ENCODE results near the gene PSG4.
"Not testable (repeated sequence)": the region's sequence is repeated elsewhere in the genome, so short reads cannot be mapped to it uniquely, and the experiment has no call there.

Gene PSG4

DNA sequence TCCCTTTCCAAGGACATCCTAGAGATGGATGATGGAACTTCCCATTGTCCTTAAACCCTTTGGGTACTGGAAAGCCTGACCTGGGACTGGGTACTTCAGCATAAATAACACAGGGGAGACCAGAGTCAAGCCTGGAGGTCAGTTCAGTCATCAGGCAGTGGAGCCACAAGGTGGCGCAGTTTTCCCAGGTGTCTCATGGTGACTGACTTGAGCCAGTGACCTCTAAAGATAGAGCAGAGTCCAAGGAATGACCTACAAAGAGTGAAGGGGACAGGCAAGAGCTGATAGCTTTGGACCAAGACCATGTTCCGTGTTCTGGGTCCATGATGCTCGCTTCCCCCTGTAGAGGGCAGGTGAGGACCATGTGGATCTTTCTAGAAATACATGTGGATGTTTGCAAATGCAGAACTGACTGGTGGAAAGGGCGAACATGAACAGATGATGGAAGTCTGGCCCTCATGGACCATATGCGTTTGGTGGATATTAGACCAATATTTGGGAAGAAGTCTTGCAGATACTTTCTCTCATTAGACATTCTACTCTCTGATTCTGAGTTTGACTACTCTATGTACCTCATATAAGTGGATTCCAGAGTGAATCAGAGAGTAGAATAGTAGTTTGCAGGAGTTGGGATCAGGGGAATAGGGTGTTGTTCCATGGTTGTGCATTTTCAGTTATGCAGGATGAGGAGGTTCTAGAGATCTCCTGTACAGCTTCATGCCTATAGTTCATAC is 6.6 kb downstream of the PSG4 start:
- not testable (repeated sequence) for DNase-seq

DNA sequence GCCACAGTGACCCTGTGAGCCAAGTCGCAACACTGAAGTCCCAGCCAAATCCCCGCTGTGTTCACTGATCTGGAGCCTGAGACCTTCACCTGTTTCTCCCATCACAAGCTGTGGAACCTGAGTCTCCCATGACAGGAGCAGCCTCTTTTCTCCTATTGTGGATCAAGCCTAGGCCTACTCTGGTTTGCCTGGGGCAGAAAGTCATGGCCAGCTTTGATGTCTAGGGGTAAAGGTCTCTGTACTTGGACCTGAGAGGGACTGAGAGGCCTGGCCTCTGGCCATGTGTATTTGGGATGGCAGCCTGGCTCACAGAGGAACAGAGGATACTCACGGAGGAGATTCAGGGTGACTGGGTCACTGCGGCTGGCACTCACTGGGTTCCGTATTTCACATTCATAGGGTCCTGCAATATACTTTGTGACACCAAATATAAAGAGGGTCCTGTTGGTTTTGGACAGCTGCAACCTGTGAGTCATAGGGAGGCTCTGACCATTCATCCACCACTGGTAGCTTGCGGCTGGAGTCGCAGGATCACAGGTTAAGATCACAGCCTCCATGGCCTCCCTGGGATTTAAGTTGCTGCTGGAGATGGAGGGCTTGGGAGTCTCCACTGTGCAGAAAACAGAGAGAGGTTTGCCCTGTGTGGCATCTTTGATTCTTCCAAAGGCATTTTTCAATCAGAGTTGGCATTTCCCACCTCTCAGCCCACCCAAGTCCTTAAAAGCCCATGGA is 7.6 kb downstream of the PSG4 start:
- not testable (repeated sequence) for DNase-seq

DNA sequence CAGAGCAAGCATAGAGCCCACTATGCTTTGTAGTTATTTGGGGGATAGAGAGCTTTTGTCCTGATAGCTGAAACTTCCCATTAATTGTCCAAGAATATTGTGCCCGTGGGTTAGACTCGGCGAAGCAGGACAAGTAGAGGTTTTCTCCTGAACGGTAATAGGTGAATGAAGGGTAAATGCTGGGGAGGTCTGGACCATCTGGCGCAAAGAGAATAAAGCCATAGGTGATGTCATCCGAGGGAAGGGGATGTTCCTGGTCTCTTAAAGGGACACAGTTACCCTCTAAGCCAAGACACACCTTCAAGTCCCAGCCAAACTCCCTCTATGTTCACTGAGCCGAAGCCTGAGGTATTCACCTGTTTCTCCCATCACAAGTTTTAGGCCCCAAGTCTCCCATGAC is 11.0 kb downstream of the PSG4 start:
- DNase-seq, result not testable (repeated sequence)

DNA sequence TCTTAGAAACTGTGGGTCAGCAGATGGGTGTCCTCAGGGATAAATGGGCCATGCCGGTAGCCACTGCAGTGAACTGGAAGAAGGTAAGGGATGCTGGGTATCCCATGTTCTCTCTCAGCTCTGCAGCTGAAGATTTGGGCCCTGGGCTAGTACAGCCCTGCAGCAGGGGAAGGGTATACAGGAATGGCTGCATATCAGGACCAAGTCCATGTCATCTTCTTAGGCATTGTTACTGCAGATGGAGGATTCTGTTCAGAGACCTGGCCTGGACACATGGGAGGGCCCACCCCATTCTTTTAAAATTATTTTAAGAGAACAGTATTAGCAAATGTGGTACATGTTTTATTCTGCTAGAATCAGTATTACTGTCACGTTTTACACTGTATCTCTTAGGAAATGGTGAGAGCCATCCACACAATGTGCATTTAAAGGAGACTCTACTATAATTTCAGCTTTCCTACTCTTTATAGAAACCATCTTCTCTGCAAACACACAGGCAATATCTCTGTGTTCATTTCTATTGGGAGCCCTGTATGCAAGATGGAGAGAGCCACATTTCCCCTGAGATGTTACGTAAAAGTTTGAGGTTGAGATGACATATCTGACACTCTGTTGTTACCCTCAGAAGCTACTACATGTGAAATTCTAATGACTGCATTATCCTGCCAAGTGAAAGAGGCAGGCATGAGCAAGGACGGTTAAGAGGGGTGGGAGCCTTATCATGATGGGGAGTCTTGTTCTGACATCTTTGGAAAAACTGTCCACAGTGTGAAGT is 12.9 kb downstream of the PSG4 start:
- DNase-seq, result not testable (repeated sequence)

DNA sequence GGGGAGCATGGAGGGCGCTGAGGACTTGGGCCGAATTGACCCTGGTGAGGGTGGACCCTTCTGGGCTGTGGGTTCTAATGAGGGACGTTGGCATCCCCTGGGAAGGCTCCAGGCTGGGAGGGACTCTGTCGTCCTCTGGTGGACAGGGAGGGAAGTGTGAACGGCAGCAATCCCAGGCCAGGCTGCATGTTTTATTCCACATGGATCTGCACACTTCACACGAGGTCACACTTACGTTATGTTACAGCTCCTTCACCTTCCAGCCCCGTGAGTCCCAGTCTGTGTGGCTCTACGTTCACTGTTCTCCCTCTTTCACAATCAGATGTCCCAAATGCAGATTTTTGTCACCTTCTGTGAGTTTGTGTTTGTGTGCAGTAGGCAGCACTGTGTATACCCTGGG is 17.3 kb downstream of the PSG4 start:
- not testable (repeated sequence) for DNase-seq

DNA sequence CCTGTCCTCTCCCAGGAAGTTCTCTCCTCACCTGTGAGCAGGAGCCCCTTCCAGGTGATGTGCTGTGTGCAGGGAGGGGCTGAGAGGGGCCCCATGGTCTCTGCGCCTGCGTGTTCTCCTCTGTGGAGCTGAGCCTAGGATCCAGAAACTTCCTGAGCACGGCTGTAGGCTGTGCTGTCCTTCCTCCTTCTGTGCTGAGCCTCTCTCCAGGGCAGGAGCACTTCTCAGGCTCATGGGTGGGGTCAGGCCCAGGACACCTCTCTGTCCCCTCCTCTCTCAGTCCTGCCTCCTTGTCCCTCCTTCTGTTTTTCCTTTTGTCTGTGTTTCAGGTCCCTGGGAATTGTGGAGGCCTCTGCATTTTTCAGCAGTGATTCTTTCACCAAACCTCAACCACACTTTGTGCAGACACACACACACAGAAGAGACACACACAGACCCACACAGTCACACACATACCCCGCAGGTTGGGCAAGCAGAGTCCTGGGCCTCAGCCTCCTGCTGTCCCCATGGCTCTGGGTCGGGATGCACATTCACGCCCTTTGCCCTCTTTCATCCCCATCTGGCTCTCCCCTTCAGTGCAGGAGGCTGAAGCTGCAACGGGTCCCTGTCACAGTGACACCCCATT is 19.0 kb downstream of the PSG4 start, which contains the start of gene PSG5:
Gene PSG5, minus strand, starts transcription at position 226 of the 625 bp plus-strand sequence. Its CDS starts 131 bp downstream, at position 95.
- not testable (repeated sequence) for DNase-seq

DNA sequence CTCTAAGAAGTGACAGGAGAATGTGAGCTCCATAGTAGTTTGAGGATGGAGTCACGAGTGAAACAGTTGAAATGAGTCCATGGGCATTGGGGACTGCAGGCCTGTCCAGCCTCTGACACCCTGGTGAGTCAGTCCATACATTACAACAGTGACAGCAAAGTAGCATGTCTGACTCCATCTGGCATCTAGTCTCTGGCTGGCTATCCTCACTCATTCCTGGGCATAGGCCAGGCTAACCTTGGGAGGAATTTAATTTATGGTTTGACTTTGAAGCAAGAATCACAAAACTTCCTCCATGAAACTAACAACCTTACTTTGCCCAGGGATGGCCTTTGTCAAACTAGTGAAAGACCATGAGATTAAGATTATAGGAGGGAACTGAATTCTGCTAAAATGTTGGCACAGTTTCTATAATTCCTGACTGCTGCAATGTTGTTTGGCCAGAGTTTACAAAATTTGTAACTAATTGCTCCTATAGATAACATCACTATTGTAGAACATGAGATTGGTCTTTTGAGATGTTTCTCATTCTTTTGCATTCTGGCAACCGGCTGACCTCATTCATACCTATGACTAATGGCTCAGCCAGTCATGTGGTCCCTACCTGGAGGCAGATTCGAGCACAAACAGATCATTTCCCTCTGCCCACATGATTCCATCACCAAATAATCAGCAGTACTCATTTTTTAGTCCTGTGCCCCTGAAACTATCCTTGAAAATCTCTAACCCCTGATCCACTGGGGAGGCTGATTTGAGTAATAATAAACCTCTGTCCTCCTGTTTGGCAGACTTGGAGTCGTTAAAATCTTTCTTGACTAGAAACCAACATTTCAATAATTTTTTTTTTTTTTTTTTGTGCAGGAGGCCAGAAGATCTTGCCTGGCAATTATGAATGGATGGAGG is 23.3 kb downstream of the PSG4 start:
- DNase-seq, result not testable (repeated sequence)

DNA sequence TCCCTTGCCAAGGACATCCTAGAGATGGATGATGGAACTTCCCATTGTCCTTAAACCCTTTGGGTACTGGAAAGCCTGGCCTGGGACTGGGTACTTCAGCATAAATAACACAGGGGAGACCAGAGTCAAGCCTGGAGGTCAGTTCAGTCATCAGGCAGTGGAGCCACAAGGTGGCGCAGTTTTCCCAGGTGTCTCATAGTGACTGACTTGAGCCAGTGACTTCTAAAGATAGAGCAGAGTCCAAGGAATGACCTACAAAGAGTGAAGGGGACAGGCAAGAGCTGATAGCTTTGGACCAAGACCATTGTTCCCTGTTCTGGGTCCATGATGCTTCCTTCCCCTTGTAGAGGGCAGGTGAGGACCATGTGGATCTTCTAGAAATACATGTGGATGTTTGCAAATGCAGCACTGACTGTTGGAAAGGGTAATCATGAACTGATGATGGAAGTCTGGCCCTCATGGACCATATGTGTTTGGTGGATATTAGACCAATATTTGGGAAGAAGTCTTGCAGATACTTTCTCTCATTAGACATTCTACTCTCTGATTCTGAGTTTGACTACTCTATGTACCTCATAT is 25.8 kb downstream of the PSG4 start:
- not testable (repeated sequence) for DNase-seq

DNA sequence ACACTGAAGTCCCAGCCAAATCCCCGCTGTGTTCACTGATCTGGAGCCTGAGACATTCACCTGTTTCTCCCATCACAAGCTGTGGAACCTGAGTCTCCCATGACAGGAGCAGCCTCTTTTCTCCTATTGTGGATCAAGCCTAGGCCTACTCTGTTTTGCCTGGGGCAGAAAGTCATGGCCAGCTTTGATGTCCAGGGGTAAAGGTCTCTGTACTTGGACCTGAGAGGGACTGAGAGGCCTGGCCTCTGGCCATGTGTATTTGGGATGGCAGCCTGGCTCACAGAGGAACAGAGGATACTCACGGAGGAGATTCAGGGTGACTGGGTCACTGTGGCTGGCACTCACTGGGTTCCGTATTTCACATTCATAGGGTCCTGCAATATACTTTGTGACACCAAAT is 26.9 kb downstream of the PSG4 start:
- not testable (repeated sequence) for DNase-seq

DNA sequence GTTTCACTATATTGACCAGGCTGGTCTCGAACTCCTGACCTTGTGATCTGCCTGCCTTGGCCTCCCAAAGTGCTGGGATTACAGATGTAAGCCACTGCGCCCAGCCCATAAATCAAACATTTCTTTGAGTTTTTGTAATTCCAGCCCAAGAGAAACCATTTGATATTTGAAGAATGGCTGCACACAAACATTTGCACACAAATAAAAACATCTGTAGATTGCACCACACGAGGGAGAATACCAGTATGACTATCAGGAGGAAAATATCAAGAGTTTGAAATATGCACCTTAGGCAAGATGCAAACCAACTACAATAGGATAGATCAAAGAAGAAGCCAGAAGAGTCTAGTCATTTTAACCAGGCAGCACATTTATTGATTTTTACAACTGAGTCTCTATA is 39.5 kb downstream of the PSG4 start:
- not testable (repeated sequence) for DNase-seq

DNA sequence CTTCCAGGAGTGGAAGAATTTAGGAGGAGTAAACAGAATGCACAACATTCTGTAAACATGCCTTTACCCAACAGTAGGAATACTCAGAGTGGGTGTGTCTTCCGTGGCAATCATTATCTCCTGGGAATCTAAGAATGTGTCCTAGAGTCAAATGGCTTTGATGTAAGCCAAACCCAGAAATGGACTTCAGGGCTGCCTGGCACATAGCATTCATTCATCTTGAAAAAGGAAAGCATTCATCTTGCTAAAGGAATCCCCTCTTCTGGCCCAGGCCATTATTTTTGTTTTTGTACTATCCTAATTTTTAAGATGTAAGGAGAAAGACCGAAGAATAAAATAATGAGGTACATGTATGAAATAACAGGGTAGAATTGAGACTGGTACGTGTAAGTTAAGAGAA is 42.3 kb downstream of the PSG4 start:
- DNase-seq, result not testable (repeated sequence)

DNA sequence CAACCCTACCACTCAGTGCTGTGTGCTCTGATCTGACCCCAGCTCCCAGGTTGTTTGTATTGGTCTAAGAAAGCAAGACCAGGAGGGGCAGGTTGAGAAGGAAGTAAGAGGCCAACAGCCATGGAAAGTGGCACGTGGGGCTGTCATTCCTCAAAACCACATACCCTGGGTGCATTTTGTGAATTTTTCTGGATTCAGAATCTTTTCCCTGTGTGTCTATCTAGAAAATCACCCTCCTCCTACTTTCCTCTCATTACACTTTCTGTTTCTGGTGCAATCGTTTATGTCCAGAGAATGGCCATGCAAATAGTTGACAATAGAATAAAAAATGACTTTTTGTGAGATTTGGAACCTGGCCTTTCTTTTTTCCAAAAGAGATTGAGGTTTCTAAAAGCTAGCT is 43.2 kb downstream of the PSG4 start:
- DNase-seq, result not testable (repeated sequence)

DNA sequence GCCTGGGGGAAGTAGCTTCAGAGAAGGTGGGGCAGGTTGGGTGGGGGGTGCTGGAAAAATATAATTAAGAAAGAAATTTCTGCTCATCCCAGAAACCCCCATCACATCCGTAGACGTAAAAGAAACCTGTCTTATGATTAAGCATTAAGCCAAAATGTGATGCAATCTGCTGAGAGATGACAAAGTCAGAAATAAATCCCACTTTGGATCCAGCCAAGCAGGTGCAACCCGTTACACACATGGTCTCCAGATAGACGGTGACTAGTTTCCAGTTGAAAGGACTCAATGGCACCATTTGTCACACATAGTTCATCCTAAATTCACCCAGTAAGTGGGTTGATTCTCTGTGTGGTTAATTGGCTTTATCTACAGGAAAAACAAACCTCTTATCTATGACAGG is 53.2 kb downstream of the PSG4 start:
- no peak for DNase-seq

DNA sequence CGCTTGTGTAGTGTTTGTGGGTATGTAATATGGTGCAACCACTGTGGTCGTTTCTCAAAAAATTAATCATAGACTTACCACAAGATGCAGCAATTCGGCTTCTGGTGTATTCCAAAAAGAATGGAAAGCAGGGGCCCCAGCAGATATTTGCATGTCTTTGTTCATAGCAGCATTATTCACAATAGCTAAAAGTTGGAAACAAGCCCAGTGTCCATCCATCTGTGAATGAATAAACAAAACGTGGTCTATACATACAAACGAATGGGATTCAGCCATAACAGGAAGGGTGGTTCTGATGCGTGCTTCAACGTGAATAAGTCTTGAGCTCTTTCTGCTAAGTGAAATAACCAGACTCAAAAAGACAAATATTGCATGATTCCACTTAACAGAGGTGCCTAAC is 55.6 kb downstream of the PSG4 start:
- not testable (repeated sequence) for DNase-seq

DNA sequence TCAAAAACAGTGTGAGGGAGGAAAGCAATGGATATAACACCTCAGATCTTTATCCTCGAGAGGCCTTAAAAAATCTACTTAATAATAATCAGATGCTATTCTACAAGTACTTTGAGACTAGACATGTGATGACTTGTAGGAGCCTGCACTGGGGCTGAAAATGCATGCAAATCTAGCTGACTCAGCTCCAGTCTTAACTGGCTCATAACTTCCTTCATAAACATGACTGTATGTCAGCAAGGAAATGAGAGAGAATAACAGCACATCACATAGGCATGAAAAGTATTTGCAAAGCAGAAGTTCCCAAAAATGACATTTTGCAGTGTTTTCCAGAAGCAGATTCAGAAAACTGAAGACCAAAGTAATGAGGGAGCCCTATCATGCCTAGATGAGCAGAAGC is 57.2 kb downstream of the PSG4 start:
- no peak for DNase-seq

All from nucleus accumbens (tissue), 56 donors.